Left lung (tissue), 10 donors: ENCODE results near the gene COL4A2. TPM values are rescaled to one million over a fixed set of nuclear protein-coding genes. Genes with fewer than 3 reads are reported as not detected.

ENCODE experiments used
- ATAC-seq: fragments of 200-7000 bp; cut with Tn5 transposase; one replicate; pipeline ENCODE4 v1.9.1; 2020; ENCODE audit warnings: moderate library complexity
- DNase-seq, 4 donors: peaks; one replicate each; pipeline ENCODE4 v3.0.0-alpha.2; 2013 to 2020
- H3K27ac ChIP-seq, 2 donors: fragments of 200-600 bp; sonication (generic) in 1 of 2; one replicate each; pipeline versions ENCODE4 v1.5.0 to v1.8.0; 2020 to 2021
- H3K27me3 ChIP-seq, 2 donors: fragments of 200-600 bp; sonication (generic) in 1 of 2; one replicate each; pipeline versions ENCODE4 v1.5.0 to v1.8.0; 2020 to 2021
- H3K36me3 ChIP-seq, 2 donors: fragments of 200-600 bp; sonication (generic) in 1 of 2; one replicate each; pipeline versions ENCODE4 v1.5.0 to v1.8.0; 2020 to 2021
- H3K4me1 ChIP-seq, 2 donors: fragments of 200-600 bp; one replicate each; pipeline ENCODE4 v1.8.0; 2021
- H3K4me3 ChIP-seq, 2 donors: fragments of 200-600 bp; sonication (generic) in 1 of 2; one replicate each; pipeline versions ENCODE4 v1.5.0 to v1.8.0; 2020 to 2021; ENCODE audit warnings: mild to moderate bottlenecking in 1 of 2
- H3K9me3 ChIP-seq, 2 donors: fragments of 200-600 bp; sonication (generic) in 1 of 2; one replicate each; pipeline versions ENCODE4 v1.5.0 to v1.8.0; 2020 to 2021
- CTCF ChIP-seq, 2 donors: fragments of 200-600 bp; sonication (generic) in 1 of 2; IDR thresholded peaks; one replicate each; pipeline versions ENCODE4 v1.5.0 to v1.8.0; 2021; ENCODE audit warnings: antibody characterized with exemption in 2 of 2
- intact Hi-C, 2 donors: fragments of 100-400 bp; cut with DNase I; formaldehyde crosslinking; loops; one replicate each; pipeline versions ENCODE4 v1.11.2 to v1.14.2; 2022
- polyA plus RNA-seq, 6 donors: library from polyadenylated mRNA; unstranded; fragments of 120-200 nt; gene quantifications; one replicate each; pipeline ENCODE4 v1.2.1, GENCODE V29; 2013; ENCODE audit not compliant: insufficient read length in 6 of 6
- total RNA-seq, 2 donors: library from RNA; stranded (reverse); fragmentation: NEBNext Ultra II Directional; extraction: Animal tissue kit (Norgen Biotek cat#: 25700); gene quantifications; one replicate each; pipeline ENCODE4 v1.2.1, GENCODE V29; 2021
- donor health status: DM: no; HTN: yes; CAD: no.
- donor health status: DM: no; HTN: no; CAD: no.

Gene COL4A2
- total and polyA plus RNA-seq, 8 donors: 307 to 638 (median 395) TPM

- DNase-seq (peak in 1 of 4 donors; percentile 71), ATAC-seq (peak; percentile 23)
- Histone ChIP-seq H3K27ac (peak overlapping the region; percentile 79 to 86), H3K36me3 (no peaks in the 10 kb centered on the region), H3K9me3 (no peaks in the 10 kb centered on the region), H3K27me3 (peaks cover 0 to 29% of the 10 kb centered on the region in 2 donors), H3K4me3 (no peak overlapping the region), H3K4me1 (peaks cover 21 to 60% of the 10 kb centered on the region in 2 donors)
- intact Hi-C loops: no loop called here
- no peak for TF ChIP-seq CTCF (IDR thresholded peaks at IDR 0.05)
Observed at GRCh38 chr13:110341445-110342244, 34.6 kb downstream of the COL4A2 start.

GRCh38 chr13:110342474-110342873 is 35.4 kb downstream of the COL4A2 start:
- ATAC-seq: no peak
- DNase-seq: no peak
- intact Hi-C loops: no loop called here
- no peaks in the 10 kb centered on the region for H3K36me3 ChIP-seq
- H3K27me3 ChIP-seq: peaks cover 0 to 29% of the 10 kb centered on the region in 2 donors
- TF ChIP-seq CTCF (IDR thresholded peaks at IDR 0.05): no peak
- H3K9me3 ChIP-seq: no peaks in the 10 kb centered on the region
- peaks cover 19 to 56% of the 10 kb centered on the region in 2 donors for H3K4me1 ChIP-seq
- no peak overlapping the region for H3K4me3 ChIP-seq
- peak overlapping the region; percentile 79 to 86 for H3K27ac ChIP-seq

GRCh38 chr13:110343241-110343865 is 36.3 kb downstream of the COL4A2 start:
- Histone ChIP-seq H3K27ac (peak overlapping the region in 1 of 2 donors; percentile 79), H3K9me3 (no peaks in the 10 kb centered on the region), H3K36me3 (no peaks in the 10 kb centered on the region), H3K4me1 (peaks cover 14 to 56% of the 10 kb centered on the region in 2 donors), H3K27me3 (peaks cover 0 to 29% of the 10 kb centered on the region in 2 donors), H3K4me3 (no peak overlapping the region)
- DNase-seq (no peak), ATAC-seq (peak; percentile 30)
- intact Hi-C loops: no loop called here
- no peak for TF ChIP-seq CTCF (IDR thresholded peaks at IDR 0.05)

GRCh38 chr13:110344320-110344719 is 37.2 kb downstream of the COL4A2 start:
- H3K4me1 ChIP-seq: peaks cover 14 to 46% of the 10 kb centered on the region in 2 donors
- no peak for TF ChIP-seq CTCF (IDR thresholded peaks at IDR 0.05)
- intact Hi-C loops: no loop called here
- H3K36me3 ChIP-seq: no peaks in the 10 kb centered on the region
- H3K9me3 ChIP-seq: no peaks in the 10 kb centered on the region
- H3K27ac ChIP-seq: peak overlapping the region in 1 of 2 donors; percentile 29
- H3K4me3 ChIP-seq: no peak overlapping the region
- ATAC-seq (no peak), DNase-seq (no peak)
- H3K27me3 ChIP-seq: peaks cover 0 to 29% of the 10 kb centered on the region in 2 donors

- no peak overlapping the region for H3K27ac ChIP-seq
- intact Hi-C loops: no loop called here
- no peaks in the 10 kb centered on the region for H3K36me3 ChIP-seq
- no peak for TF ChIP-seq CTCF (IDR thresholded peaks at IDR 0.05)
- no peak overlapping the region for H3K4me3 ChIP-seq
- DNase-seq (no peak), ATAC-seq (no peak)
- H3K27me3 ChIP-seq: peaks cover 0 to 29% of the 10 kb centered on the region in 2 donors
- H3K4me1 ChIP-seq: peaks cover 13 to 37% of the 10 kb centered on the region in 2 donors
- H3K9me3 ChIP-seq: no peaks in the 10 kb centered on the region
Observed at GRCh38 chr13:110345266-110345665, 38.2 kb downstream of the COL4A2 start.
